ENCODE measurements around the gene RAB40C.

Gene RAB40C

GRCh38 chr16:561957-562938 lies 27.6 kb upstream of the RAB40C start:
- H3K9ac ChIP-seq (ENCODE audit: low read length) = no peak overlapping the region
- H3K4me1 ChIP-seq (ENCODE audit: control insufficient read depth, insufficient read depth, low read length) = peaks cover 20% of the 10 kb centered on the region
- H3K36me3 ChIP-seq (ENCODE audit: control insufficient read depth, insufficient read depth, low read length) = no peaks in the 10 kb centered on the region
- peaks cover 41% of the 10 kb centered on the region for H3K27me3 ChIP-seq (ENCODE audit: control insufficient read depth, insufficient read depth, low read length)
- no peak overlapping the region for H3K4me3 ChIP-seq (ENCODE audit: low read length)
- H3K9me3 ChIP-seq (ENCODE audit: control insufficient read depth, low read length) = no peaks in the 10 kb centered on the region

- no peaks in the 10 kb centered on the region for H3K36me3 ChIP-seq (ENCODE audit: control insufficient read depth, insufficient read depth, low read length)
Measured at GRCh38 chr16:563072-563644, 26.7 kb upstream of the RAB40C start.

GRCh38 chr16:564690-565418 lies 25.0 kb upstream of the RAB40C start:
- peaks cover 36% of the 10 kb centered on the region for H3K4me1 ChIP-seq (ENCODE audit: control insufficient read depth, insufficient read depth, low read length)
- H3K9me3 ChIP-seq (ENCODE audit: control insufficient read depth, low read length) = no peaks in the 10 kb centered on the region

More at GRCh38 chr16:563072-563644, 26.7 kb upstream of the RAB40C start:
- Histone ChIP-seq H3K9me3 (ENCODE audit: control insufficient read depth, low read length) (no peaks in the 10 kb centered on the region), H3K27me3 (ENCODE audit: control insufficient read depth, insufficient read depth, low read length) (peaks cover 41% of the 10 kb centered on the region), H3K9ac (ENCODE audit: low read length) (no peak overlapping the region), H3K4me3 (ENCODE audit: low read length) (no peak overlapping the region), H3K4me1 (ENCODE audit: control insufficient read depth, insufficient read depth, low read length) (peaks cover 30% of the 10 kb centered on the region)

GRCh38 chr16:565419-566330 lies 24.2 kb upstream of the RAB40C start:
- peaks cover 24% of the 10 kb centered on the region for H3K27me3 ChIP-seq (ENCODE audit: control insufficient read depth, insufficient read depth, low read length)

More at GRCh38 chr16:564690-565418, 25.0 kb upstream of the RAB40C start:
- Histone ChIP-seq H3K27me3 (ENCODE audit: control insufficient read depth, insufficient read depth, low read length) (peaks cover 24% of the 10 kb centered on the region), H3K4me3 (ENCODE audit: low read length) (no peak overlapping the region), H3K9ac (ENCODE audit: low read length) (no peak overlapping the region), H3K36me3 (ENCODE audit: control insufficient read depth, insufficient read depth, low read length) (no peaks in the 10 kb centered on the region)

GRCh38 chr16:566475-567372 lies 23.1 kb upstream of the RAB40C start, which contains the start of gene NHLRC4:
Gene NHLRC4 (plus strand): TSS chr16:567005. CDS start chr16:568048, 1,043 bp downstream.
- Histone ChIP-seq H3K9me3 (ENCODE audit: control insufficient read depth, low read length) (no peaks in the 10 kb centered on the region), H3K4me1 (ENCODE audit: control insufficient read depth, insufficient read depth, low read length) (peaks cover 47% of the 10 kb centered on the region), H3K36me3 (ENCODE audit: control insufficient read depth, insufficient read depth, low read length) (no peaks in the 10 kb centered on the region), H3K4me3 (ENCODE audit: low read length) (no peak within 1 kb of the TSS), H3K27me3 (ENCODE audit: control insufficient read depth, insufficient read depth, low read length) (peaks cover 14% of the 10 kb centered on the region), H3K9ac (ENCODE audit: low read length) (peak within 1 kb of the TSS; percentile 59)

More at GRCh38 chr16:565419-566330, 24.2 kb upstream of the RAB40C start:
- Histone ChIP-seq H3K4me3 (ENCODE audit: low read length) (no peak overlapping the region), H3K9me3 (ENCODE audit: control insufficient read depth, low read length) (no peaks in the 10 kb centered on the region), H3K9ac (ENCODE audit: low read length) (no peak overlapping the region), H3K4me1 (ENCODE audit: control insufficient read depth, insufficient read depth, low read length) (peaks cover 38% of the 10 kb centered on the region), H3K36me3 (ENCODE audit: control insufficient read depth, insufficient read depth, low read length) (no peaks in the 10 kb centered on the region)

GRCh38 chr16:567373-568256 lies 22.3 kb upstream of the RAB40C start:
- Histone ChIP-seq H3K9me3 (ENCODE audit: control insufficient read depth, low read length) (no peaks in the 10 kb centered on the region), H3K4me3 (ENCODE audit: low read length) (no peak overlapping the region), H3K9ac (ENCODE audit: low read length) (peak overlapping the region; percentile 59), H3K27me3 (ENCODE audit: control insufficient read depth, insufficient read depth, low read length) (peaks cover 5% of the 10 kb centered on the region), H3K36me3 (ENCODE audit: control insufficient read depth, insufficient read depth, low read length) (no peaks in the 10 kb centered on the region), H3K4me1 (ENCODE audit: control insufficient read depth, insufficient read depth, low read length) (peaks cover 47% of the 10 kb centered on the region)

GRCh38 chr16:568401-569258 lies 21.2 kb upstream of the RAB40C start:
- Histone ChIP-seq H3K27me3 (ENCODE audit: control insufficient read depth, insufficient read depth, low read length) (peaks cover 3% of the 10 kb centered on the region), H3K4me3 (ENCODE audit: low read length) (peak overlapping the region; percentile 74)

GRCh38 chr16:569445-570254 lies 20.2 kb upstream of the RAB40C start, which contains the start of gene PIGQ:
Gene PIGQ (plus strand): TSS chr16:569968. CDS start chr16:574075, 4,107 bp downstream.
- Histone ChIP-seq H3K4me3 (ENCODE audit: low read length) (peak within 1 kb of the TSS; percentile 74), H3K4me1 (ENCODE audit: control insufficient read depth, insufficient read depth, low read length) (peaks cover 47% of the 10 kb centered on the region), H3K9ac (ENCODE audit: low read length) (peak within 1 kb of the TSS; percentile 76), H3K36me3 (ENCODE audit: control insufficient read depth, insufficient read depth, low read length) (no peaks in the 10 kb centered on the region), H3K27me3 (ENCODE audit: control insufficient read depth, insufficient read depth, low read length) (peaks cover 3% of the 10 kb centered on the region), H3K9me3 (ENCODE audit: control insufficient read depth, low read length) (no peaks in the 10 kb centered on the region)

More at GRCh38 chr16:568401-569258, 21.2 kb upstream of the RAB40C start:
- Histone ChIP-seq H3K4me1 (ENCODE audit: control insufficient read depth, insufficient read depth, low read length) (peaks cover 47% of the 10 kb centered on the region), H3K9me3 (ENCODE audit: control insufficient read depth, low read length) (no peaks in the 10 kb centered on the region), H3K9ac (ENCODE audit: low read length) (peak overlapping the region; percentile 76), H3K36me3 (ENCODE audit: control insufficient read depth, insufficient read depth, low read length) (no peaks in the 10 kb centered on the region)
